ENCODE measurements around the gene TSPAN14. TPM values are rescaled to one million over a fixed set of nuclear protein-coding genes. Genes with fewer than 3 reads are reported as not detected.

TSPAN14 gene
- total and polyA plus RNA-seq, 12 donors: 13.1 to 112 (median 45.5) TPM

GRCh38 chr10:80449520-80449919, 4.6 kb upstream of the TSPAN14 start:
- WGBS, 4 donors: 84 to 98% (median 89%) methylated on average over 2 of the region's 2 CpGs
- Histone ChIP-seq H3K27me3 (no peaks in the 10 kb centered on the region), H3K4me1 (replicated peaks in 1 of 2) (peaks cover 0 to 9% of the 10 kb centered on the region in 2 donors), H3K36me3 (replicated peaks in 1 of 2) (no peaks in the 10 kb centered on the region), H3K9me3 (replicated peaks in 1 of 3) (no peaks in the 10 kb centered on the region), H3K27ac (no peak overlapping the region), H3K4me3 (no peak overlapping the region)
- TF ChIP-seq CTCF (IDR thresholded peaks at IDR 0.05): no peak
- TF ChIP-seq POLR2A (IDR thresholded peaks at IDR 0.05): no peak
- intact Hi-C loops (cut with DNase I): no loop called here
- no peak for DNase-seq

GRCh38 chr10:80451132-80451531, 3.0 kb upstream of the TSPAN14 start:
- TF ChIP-seq CTCF (IDR thresholded peaks at IDR 0.05) (no peak), POLR2A (IDR thresholded peaks at IDR 0.05) (no peak)
- H3K4me1 ChIP-seq (replicated peaks in 1 of 2): peaks cover 6 to 12% of the 10 kb centered on the region in 2 donors
- intact Hi-C loops (cut with DNase I): no loop called here
- H3K36me3 ChIP-seq (replicated peaks in 1 of 2): no peaks in the 10 kb centered on the region
- H3K27ac ChIP-seq: no peak overlapping the region
- H3K9me3 ChIP-seq (replicated peaks in 1 of 3): no peaks in the 10 kb centered on the region
- WGBS, 4 donors: 92 to 100% (median 100%) methylated on average over 1 of the region's 1 CpG
- H3K27me3 ChIP-seq: no peaks in the 10 kb centered on the region
- DNase-seq: no peak
- H3K4me3 ChIP-seq: no peak overlapping the region

- no peak for DNase-seq
- H3K4me3 ChIP-seq: no peak overlapping the region
- H3K9me3 ChIP-seq (replicated peaks in 1 of 3): no peaks in the 10 kb centered on the region
- H3K36me3 ChIP-seq (replicated peaks in 1 of 2): no peaks in the 10 kb centered on the region
- no peak overlapping the region for H3K27ac ChIP-seq
- H3K4me1 ChIP-seq (replicated peaks in 1 of 2): peaks cover 6 to 21% of the 10 kb centered on the region in 2 donors
- no peaks in the 10 kb centered on the region for H3K27me3 ChIP-seq
- intact Hi-C loops (cut with DNase I): no loop called here
- TF ChIP-seq POLR2A (IDR thresholded peaks at IDR 0.05) (no peak), CTCF (IDR thresholded peaks at IDR 0.05) (no peak)
Measured at GRCh38 chr10:80452069-80452468, 2.0 kb upstream of the TSPAN14 start.

- H3K4me3 ChIP-seq: no peak overlapping the region
- no peak for DNase-seq
- intact Hi-C loops (cut with DNase I): no loop called here
- H3K27me3 ChIP-seq: no peaks in the 10 kb centered on the region
- H3K4me1 ChIP-seq (replicated peaks in 1 of 2): peaks cover 6 to 21% of the 10 kb centered on the region in 2 donors
- H3K27ac ChIP-seq: no peak overlapping the region
- H3K9me3 ChIP-seq (replicated peaks in 1 of 3): no peaks in the 10 kb centered on the region
- H3K36me3 ChIP-seq (replicated peaks in 1 of 2): no peaks in the 10 kb centered on the region
- WGBS, 4 donors: 76 to 91% (median 81%) methylated on average over 4 of the region's 4 CpGs
- TF ChIP-seq CTCF (IDR thresholded peaks at IDR 0.05): no peak
- no peak for TF ChIP-seq POLR2A (IDR thresholded peaks at IDR 0.05)
Measured at GRCh38 chr10:80452640-80453039, 1.5 kb upstream of the TSPAN14 start.

Data from adrenal gland (tissue), 12 donors.